GM12874 (cell line): ENCODE measurements around the gene COL8A2.

ENCODE experiments used
- CTCF ChIP-seq: IDR thresholded peaks from 2 replicates; pipeline ENCODE4 v1.5.1; 2011; ENCODE audit warnings: low read depth, mild to moderate bottlenecking, control low read depth, low read length, moderate library complexity; ENCODE audit not compliant: insufficient read depth

Gene COL8A2

GRCh38 chr1:36088577-36089392, 36.2 kb downstream of the COL8A2 start, which contains the start of gene ADPRS:
Gene ADPRS, plus strand, starts transcription at chr1:36088892. Its CDS starts 13 bp downstream, at chr1:36088905.
- peak; percentile 100 for TF ChIP-seq CTCF

GRCh38 chr1:36088265-36088576, 36.8 kb downstream of the COL8A2 start:
- TF ChIP-seq CTCF, result no peak

- 0 out of 2 replicates have a peak, but pooled peaks have one; percentile 16 for TF ChIP-seq CTCF
Measured at GRCh38 chr1:36087233-36088123, 37.5 kb downstream of the COL8A2 start.

GRCh38 chr1:36086529-36087232, 38.3 kb downstream of the COL8A2 start:
- TF ChIP-seq CTCF, result no peak

GRCh38 chr1:36085686-36086526, 39.1 kb downstream of the COL8A2 start:
- TF ChIP-seq CTCF, result no peak

GRCh38 chr1:36085126-36085525, 39.9 kb downstream of the COL8A2 start:
- no peak for TF ChIP-seq CTCF
